B cell (primary cell): Measurements from ENCODE around the gene NUDT1.

Experiments
- CTCF ChIP-seq: fragments of 200-600 bp; IDR thresholded peaks from one replicate; pipeline ENCODE4 v1.8.0; 2022; ENCODE audit warnings: antibody characterized with exemption, mild to moderate bottlenecking
- EZH2 ChIP-seq: IDR thresholded peaks from 2 replicates; pipeline ENCODE4 v1.6.1; 2012; ENCODE audit warnings: borderline replicate concordance, low read depth, mild to moderate bottlenecking, moderate library complexity, low read length; ENCODE audit not compliant: insufficient read depth, poor library complexity, severe bottlenecking

DNA sequence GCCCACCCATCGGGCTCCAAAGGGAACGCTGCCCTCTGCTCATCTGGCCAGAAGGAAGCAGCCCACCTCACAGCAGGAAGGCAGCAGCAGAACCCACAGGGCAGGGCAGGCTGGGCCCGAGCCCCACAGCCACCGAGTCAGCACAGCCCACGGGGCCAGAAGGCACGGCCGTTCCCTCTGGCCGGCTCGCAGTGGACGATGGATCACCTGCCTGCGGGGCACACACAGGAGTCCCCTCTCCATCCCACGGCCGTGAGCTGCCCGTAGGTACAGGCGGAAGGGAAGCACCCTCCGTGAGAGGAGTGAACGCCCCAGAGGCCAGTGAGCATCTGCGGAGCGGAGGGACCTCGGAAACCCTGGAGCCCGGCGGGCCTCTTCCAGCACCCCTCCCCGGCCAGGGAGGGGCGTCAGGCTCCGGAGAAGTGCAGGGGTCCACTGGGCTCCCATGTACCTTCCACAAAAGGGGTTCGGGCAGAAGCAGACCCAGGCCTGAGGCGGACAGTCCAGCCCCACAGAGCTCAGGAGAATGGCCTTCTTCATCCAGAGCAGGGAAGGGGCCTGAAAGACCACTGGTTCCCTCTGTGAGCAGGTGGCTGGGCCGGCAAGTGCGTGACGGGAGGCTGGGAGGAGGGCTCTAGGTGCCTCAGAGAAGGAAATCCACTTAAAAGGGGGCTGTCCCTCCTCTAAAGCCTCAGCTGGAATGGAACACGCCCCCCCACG, 11.7 kb downstream of the NUDT1 start:
- TF ChIP-seq CTCF (no peak), EZH2 (no peak)
